ENCODE measurements around the gene LASP1NB.

- TF ChIP-seq TAF1 (IDR thresholded peaks at IDR 0.05; ENCODE audit: borderline replicate concordance, low read depth, low read length), result no peak
- no peak for TF ChIP-seq NFIC (IDR thresholded peaks at IDR 0.05; ENCODE audit: borderline replicate concordance)
- no peak for TF ChIP-seq CTCF (IDR thresholded peaks at IDR 0.05)
- no peak for TF ChIP-seq NRF1 (IDR thresholded peaks at IDR 0.05; ENCODE audit: low read depth, low read length)
- no peak for TF ChIP-seq POLR2AphosphoS5 (IDR thresholded peaks at IDR 0.05; ENCODE audit: low read depth, low read length)
- TF ChIP-seq PBX3 (IDR thresholded peaks at IDR 0.05), result no peak
- TF ChIP-seq TCF12 (IDR thresholded peaks at IDR 0.05), result no peak
- TF ChIP-seq EZH2phosphoT487 (IDR thresholded peaks at IDR 0.05; ENCODE audit: borderline replicate concordance, low read depth), result no peak
- TF ChIP-seq USF1 (IDR thresholded peaks at IDR 0.05; ENCODE audit: borderline replicate concordance, low read depth), result no peak
- no peak for TF ChIP-seq FOXM1 (IDR thresholded peaks at IDR 0.05; ENCODE audit: low read depth)
- no peak for TF ChIP-seq JUND (IDR thresholded peaks at IDR 0.05)
- TF ChIP-seq YY1 (IDR thresholded peaks at IDR 0.05; ENCODE audit: low read depth), result no peak
Observed at GRCh38 chr17:38888842-38889241, 36.6 kb upstream of the LASP1NB start.

Measured in SK-N-SH (cell line).